ENCODE data around the gene KLHL29.

- no peak for TF ChIP-seq CTCF (IDR thresholded peaks at IDR 0.05; ENCODE audit: insufficient read depth, low read length)
- TF ChIP-seq SPI1 (IDR thresholded peaks at IDR 0.05; ENCODE audit: borderline replicate concordance, low read depth) = no peak
- TF ChIP-seq, protein P1, sequence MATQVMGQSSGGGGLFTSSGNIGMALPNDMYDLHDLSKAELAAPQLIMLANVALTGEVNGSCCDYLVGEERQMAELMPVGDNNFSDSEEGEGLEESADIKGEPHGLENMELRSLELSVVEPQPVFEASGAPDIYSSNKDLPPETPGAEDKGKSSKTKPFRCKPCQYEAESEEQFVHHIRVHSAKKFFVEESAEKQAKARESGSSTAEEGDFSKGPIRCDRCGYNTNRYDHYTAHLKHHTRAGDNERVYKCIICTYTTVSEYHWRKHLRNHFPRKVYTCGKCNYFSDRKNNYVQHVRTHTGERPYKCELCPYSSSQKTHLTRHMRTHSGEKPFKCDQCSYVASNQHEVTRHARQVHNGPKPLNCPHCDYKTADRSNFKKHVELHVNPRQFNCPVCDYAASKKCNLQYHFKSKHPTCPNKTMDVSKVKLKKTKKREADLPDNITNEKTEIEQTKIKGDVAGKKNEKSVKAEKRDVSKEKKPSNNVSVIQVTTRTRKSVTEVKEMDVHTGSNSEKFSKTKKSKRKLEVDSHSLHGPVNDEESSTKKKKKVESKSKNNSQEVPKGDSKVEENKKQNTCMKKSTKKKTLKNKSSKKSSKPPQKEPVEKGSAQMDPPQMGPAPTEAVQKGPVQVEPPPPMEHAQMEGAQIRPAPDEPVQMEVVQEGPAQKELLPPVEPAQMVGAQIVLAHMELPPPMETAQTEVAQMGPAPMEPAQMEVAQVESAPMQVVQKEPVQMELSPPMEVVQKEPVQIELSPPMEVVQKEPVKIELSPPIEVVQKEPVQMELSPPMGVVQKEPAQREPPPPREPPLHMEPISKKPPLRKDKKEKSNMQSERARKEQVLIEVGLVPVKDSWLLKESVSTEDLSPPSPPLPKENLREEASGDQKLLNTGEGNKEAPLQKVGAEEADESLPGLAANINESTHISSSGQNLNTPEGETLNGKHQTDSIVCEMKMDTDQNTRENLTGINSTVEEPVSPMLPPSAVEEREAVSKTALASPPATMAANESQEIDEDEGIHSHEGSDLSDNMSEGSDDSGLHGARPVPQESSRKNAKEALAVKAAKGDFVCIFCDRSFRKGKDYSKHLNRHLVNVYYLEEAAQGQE (IDR thresholded peaks at IDR 0.05; ENCODE audit: insufficient replicate concordance, low read depth) = no peak
- TF ChIP-seq GABPA (IDR thresholded peaks at IDR 0.05; ENCODE audit: low read depth) = no peak
- no peak for TF ChIP-seq POLR2AphosphoS5 (IDR thresholded peaks at IDR 0.05; ENCODE audit: low read depth)
Measured at GRCh38 chr2:23537991-23538390, 153.0 kb downstream of the KLHL29 start.

Measured in HL-60 (cell line).